PC-3 (cell line): ENCODE measurements around the gene UPF2.

ENCODE experiments used
- EZH2 ChIP-seq: fragments of 300-600 bp; sonication (generic); IDR thresholded peaks from one replicate; pipeline ENCODE4 v1.6.1; 2017; ENCODE audit warnings: antibody characterized with exemption, mild to moderate bottlenecking, low read length; ENCODE audit not compliant: unreplicated experiment
- EZH2phosphoT487 ChIP-seq: fragments of 300-600 bp; sonication (generic); IDR thresholded peaks from 2 replicates; pipeline ENCODE4 v1.6.1; 2018; ENCODE audit warnings: mild to moderate bottlenecking, antibody characterized with exemption, low read length, borderline replicate concordance
- TF ChIP-seq, protein P1 (sequence below): fragments of 300-600 bp; sonication (generic); conservative IDR thresholded peaks from 2 replicates; pipeline ENCODE4 v1.5.1; 2017; ENCODE audit warnings: antibody characterized with exemption, low read depth, mild to moderate bottlenecking, low read length

DNA sequence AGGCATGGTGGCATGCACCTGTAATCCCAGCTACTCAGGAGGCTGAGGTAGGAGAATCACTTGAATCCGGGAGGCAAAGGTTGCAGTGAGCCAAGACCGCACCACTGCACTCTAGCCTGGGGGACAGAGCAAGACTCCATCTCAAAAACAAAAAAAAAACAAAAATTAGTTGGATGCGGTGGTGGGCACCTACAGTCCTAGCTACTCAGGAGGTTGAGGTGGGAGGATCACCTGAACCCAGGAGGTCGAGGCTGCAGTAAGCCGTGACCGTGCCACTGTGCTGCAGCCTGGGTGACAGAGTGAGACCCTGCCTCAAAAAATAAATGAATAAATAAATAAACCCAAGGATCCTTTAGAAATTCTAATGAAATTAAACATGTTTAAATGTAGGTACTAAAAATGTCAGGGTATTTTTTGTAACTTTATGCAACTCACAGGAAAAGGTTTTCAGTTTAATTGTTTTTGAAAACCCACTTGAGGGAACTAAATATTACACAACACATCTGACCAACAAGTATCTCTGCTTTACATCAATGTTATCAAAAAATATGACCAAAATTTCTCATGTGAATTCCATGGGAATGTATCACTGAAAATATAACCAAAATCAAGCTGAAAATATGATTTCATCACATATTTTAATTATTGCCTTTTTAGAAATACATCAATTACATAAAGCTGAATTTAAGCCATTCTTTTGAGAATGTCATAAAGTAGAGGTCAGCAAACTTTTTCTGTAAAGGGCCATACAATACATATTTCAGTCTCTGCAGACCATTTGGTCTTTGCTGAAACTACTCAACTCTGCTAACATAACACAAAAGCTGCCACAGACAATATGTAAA lies 23.9 kb downstream of the UPF2 start:
- TF ChIP-seq, protein P1, sequence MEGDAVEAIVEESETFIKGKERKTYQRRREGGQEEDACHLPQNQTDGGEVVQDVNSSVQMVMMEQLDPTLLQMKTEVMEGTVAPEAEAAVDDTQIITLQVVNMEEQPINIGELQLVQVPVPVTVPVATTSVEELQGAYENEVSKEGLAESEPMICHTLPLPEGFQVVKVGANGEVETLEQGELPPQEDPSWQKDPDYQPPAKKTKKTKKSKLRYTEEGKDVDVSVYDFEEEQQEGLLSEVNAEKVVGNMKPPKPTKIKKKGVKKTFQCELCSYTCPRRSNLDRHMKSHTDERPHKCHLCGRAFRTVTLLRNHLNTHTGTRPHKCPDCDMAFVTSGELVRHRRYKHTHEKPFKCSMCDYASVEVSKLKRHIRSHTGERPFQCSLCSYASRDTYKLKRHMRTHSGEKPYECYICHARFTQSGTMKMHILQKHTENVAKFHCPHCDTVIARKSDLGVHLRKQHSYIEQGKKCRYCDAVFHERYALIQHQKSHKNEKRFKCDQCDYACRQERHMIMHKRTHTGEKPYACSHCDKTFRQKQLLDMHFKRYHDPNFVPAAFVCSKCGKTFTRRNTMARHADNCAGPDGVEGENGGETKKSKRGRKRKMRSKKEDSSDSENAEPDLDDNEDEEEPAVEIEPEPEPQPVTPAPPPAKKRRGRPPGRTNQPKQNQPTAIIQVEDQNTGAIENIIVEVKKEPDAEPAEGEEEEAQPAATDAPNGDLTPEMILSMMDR: no peak
- TF ChIP-seq EZH2phosphoT487 (no peak), EZH2 (no peak)
